NCI-H460 (cell line): ENCODE data around the gene PYROXD2. TPM values are rescaled to one million over a fixed set of nuclear protein-coding genes. Genes with fewer than 3 reads are reported as not detected.

Source experiments
- DNase-seq: peaks from one replicate; pipeline ENCODE4 v3.0.0-alpha.2; 2016; ENCODE audit warnings: low read depth; ENCODE audit errors: extremely low read depth
- total RNA-seq: library from RNA; depleted of rRNA; stranded (reverse); fragments of >200 nt; shearing (Covaris generic); gene quantifications from 2 replicates; pipeline ENCODE4 v1.2.3, GENCODE V29; 2014

PYROXD2 gene
- total RNA-seq, 1 experiment from 2014 or later: 5.0 TPM

DNA sequence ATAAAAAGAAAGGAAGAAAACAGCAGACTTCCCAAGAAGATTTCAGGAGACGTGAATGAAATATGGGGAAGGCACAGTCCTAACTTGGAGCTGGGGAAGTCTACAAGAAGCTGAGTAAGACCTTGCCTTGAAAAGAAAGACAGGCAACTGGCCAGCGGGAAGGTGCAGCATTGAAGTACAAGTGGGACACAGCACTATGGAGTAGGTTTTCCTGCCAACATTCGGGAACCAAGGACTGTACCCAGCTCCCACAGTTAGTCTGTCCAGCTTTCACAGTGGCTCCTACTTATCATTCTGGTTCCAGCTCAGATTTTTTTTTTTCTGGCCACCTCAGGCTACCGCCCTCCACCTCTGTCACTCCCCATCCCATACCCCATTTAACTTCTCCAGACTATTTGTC lies 21.7 kb upstream of the PYROXD2 start:
- no peak for DNase-seq

- DNase-seq: no peak
Measured at GRCh38 chr10:98435178-98435577, 20.2 kb upstream of the PYROXD2 start.

GRCh38 chr10:98433881-98434732 lies 19.1 kb upstream of the PYROXD2 start:
- DNase-seq: no peak

GRCh38 chr10:98433371-98433770 lies 18.4 kb upstream of the PYROXD2 start:
- no peak for DNase-seq

GRCh38 chr10:98432330-98432729 lies 17.3 kb upstream of the PYROXD2 start:
- DNase-seq: no peak

DNA sequence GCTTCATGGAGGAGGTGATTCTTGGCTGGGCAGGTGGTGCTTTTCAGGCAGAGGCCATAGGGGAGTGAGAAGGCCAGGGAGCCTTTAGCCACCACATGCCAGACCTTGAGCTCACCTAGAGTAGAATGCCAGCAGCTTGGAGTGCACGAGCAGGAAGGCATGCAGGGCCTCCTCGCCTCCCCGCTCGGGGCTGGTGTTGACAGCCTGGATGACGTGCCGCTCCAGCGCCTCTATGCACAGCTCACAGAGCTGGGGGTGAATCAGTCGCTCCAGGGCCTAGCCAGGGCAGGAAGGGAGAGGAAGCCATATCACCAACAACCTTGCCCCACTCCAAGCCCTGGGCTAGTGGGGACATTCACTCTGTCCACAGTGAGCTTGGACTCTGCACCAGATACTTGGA lies 16.0 kb upstream of the PYROXD2 start:
- DNase-seq: no peak

- DNase-seq: no peak
Measured at GRCh38 chr10:98430427-98430826, 15.4 kb upstream of the PYROXD2 start.

- DNase-seq: no peak
Measured at GRCh38 chr10:98429320-98430072, 14.5 kb upstream of the PYROXD2 start.

DNA sequence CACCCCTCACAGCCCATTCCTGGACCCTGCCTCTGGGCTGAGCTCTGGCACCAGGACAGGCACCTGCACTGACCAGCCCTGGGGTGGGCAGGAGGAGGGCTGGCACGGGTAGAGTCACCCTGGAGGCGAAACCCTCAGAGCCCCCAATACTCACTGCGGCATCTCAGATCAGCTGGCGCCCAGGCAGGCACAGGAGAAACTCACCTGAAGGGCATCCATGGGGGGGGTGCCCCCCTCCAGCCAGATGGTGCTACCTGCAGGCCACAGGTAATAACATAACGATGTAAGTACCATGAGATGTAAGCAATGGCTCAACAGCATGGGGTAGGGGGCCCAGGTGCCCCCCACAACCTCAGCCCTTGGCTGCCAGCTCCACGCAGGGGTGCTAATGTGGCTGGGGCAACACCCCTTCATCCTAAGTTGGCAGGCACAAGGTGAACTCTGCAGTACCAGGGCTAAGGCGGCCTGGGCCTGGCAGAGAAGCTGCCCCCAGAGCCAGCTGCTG lies 12.1 kb upstream of the PYROXD2 start:
- no peak for DNase-seq

DNA sequence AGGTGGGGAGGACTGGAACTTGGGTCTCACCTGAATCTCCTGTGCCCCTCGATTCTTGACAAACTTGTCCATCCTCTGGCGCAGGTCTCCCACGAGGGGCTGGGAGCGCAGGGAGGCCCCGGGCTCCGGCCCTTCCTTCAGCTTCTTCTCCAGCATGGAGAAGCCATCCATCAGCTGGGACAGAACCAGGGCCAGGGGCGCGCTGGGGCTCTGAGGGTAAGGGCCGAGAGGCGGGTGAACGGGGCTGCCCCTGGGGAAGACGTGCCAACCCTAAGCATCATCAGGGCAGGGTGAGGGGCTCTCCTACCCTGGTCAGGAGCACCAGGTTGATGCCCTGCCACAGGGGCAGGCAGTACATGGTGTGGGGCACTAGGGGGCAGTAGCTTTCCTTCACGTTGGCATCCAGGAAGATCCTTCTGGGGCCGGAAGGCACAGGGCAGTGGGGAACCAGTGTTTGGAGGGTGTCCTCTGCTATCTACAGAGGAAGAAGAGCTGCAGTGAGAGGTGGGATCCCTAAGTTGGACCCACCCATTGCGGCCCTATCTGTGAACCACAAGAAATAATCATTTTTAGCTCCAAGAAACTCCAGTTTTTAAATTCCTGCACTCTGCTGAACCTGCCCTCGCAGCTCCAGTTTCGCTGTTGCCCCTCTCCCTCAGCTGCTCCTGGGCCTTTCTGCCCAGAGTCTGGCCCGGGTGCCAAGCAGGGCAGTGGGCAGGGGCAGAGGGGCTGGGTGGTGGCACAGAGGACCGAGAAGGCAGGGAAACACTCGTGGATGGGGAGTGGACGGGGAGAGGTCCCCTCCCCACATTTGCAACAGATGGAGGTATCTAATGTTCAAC lies 10.8 kb upstream of the PYROXD2 start:
- DNase-seq: peak; percentile 54

DNA sequence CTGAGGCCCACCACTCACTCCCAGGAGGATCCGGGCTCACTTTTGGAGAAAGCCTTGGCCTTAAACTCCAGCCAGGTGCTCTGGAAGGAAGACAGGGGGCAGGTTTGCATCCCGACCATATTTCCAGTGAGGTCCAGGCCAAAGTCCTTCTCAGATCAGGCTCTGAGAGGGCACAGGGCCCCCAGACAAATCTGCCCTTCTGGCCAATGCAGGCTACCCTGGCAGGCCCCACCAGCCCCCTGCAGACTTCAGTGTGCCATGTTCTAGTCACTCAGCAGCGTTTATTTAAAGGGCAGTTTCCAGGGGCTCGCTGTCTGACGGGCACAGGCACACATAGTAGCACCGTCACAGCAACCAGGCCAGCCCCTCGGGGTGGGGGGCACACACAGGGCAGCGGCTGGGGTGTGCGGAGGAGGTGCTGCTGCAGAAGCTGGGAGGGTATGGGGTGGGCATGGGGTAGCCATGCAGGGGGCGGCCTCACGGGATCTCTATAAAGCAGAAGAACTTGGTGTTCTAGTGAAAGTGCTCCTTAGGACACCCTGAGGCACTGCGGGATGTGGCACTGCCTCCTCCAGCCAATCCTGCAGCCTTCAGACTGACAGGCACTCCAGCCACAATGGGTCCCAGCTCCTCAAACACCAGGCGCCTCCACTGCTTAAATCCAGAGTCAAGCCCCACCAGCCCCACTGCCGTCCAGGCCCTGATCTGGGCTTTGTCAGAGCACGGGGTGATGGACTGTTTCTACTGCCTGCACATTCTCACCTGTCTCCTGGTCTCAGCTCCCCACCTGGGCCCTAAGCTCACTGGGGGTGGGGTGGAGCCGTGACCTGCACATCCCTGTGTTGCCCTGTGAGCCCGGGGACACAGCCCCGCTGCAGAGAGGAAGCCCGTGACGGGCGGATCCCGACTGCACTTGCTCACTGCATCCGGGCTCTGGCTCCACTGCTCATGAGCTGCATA lies 9.6 kb upstream of the PYROXD2 start:
- no peak for DNase-seq

DNA sequence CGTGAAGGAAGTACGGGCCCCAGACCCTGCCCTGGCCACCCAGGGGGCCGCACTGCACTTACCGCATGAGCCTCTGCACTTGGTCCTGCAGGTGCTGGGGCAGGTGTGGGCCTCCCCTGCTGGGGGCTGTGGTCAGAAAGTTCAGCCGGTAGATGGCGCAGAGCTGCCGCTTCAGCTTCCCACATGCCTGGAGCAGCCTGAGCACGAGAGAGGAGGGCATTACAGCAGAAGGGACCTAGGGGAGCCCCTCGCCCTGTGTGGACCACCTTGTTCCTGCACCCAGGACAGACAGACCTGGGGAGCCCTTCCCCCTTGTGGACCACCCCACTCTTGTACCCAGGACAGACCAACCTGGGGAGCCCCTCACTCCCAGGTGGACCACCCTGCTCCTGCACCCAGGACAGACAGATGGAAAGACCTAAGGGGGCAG lies 8.7 kb upstream of the PYROXD2 start:
- DNase-seq: no peak

- DNase-seq: no peak
Measured at GRCh38 chr10:98422182-98422581, 7.2 kb upstream of the PYROXD2 start.

- DNase-seq: no peak
Measured at GRCh38 chr10:98420786-98421185, 5.8 kb upstream of the PYROXD2 start.

GRCh38 chr10:98419469-98420261 lies 4.7 kb upstream of the PYROXD2 start:
- no peak for DNase-seq

DNA sequence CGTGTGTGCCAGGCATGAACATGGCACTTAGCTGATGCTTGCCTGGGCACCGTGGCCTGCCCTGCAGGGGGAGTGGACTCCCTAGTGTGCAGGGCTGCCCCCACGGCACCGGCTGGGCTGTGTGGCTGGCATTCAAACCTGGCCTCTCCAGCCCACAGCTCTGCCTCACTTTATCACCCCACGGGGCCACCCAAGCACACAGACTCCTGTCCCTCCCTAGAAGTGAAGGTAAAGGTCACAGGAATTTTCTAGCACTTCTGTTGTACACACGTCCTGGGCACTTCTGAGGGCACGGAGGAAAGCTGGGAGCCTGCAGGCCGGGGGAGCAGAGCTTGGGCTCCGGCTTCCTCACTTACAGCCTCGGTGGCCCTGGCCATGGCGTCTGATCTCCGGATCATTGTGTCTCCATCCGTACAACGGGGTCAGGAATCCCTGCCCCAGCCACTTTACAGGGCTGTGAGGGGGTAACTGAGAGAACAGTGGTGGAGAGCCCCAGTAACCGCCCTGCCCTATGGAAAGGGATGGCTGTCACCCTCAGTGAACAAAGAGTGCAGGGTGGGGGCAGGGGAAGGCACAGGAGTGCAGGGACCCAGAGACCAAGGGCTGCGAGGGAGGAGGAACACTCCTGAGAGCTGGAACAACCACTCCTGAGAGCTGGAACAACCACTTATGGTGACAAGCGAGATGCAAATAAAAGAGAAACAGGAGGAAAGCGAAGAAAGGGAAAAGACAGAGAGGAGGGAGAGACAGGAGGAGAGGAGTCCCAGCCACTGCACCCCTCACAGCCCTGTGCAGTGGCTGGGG lies 3.9 kb upstream of the PYROXD2 start:
- no peak for DNase-seq

- DNase-seq: no peak
Measured at GRCh38 chr10:98417973-98418664, 3.1 kb upstream of the PYROXD2 start.
